ENCODE data around the gene RRP36.

Gene RRP36

GRCh38 chr6:43074847-43075669 is 53.6 kb downstream of the RRP36 start:
- no peak for DNase-seq

- DNase-seq = peak; percentile 19 to 49
Observed at GRCh38 chr6:43075670-43076463, 54.4 kb downstream of the RRP36 start, which contains the start of gene PTK7. PTK7 (plus strand) TSS chr6:43076314; CDS start chr6:43076489, 175 bp downstream.

GRCh38 chr6:43076464-43077332 is 55.3 kb downstream of the RRP36 start:
- no peak for DNase-seq

GRCh38 chr6:43077333-43077809 is 55.9 kb downstream of the RRP36 start:
- no peak for DNase-seq

DNA sequence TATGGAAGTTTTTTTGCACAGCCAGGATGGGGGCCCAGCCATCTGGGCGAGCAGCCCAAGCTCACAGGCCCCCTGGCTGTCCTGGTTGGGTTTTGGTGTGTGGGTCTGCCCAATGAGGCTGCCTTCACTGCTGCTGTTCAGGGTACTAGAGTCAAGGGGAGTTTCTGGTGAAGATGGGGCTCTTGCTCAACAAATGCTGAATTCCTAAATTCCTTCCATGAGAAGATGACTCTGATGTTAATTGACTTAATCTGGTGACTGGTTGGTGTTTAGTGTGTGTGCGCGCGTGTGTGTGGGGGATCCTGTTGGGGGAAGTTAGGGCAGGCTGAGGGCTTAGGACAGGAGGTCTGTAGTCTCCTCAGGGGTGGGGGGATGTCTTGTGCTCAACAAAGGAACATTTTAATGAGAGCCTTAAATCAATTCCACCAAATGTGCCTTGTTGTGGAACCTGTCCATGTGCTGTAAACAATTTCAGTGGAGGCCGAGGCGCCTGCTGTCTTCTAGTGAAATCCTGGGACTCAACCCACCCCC is 56.6 kb downstream of the RRP36 start:
- DNase-seq = no peak

GRCh38 chr6:43078691-43079090 is 57.3 kb downstream of the RRP36 start:
- no peak for DNase-seq

Measured in SW 1271 (cell line).